Panc1 (cell line): ENCODE data around the gene FAM228A. TPM values are rescaled to one million over a fixed set of nuclear protein-coding genes. Genes with fewer than 3 reads are reported as not detected.

Experiments used
- ATAC-seq: fragments of 200-7000 bp; cut with Tn5 transposase; 2 replicates; pipeline ENCODE4 v1.9.1; 2020; ENCODE audit warnings: mild to moderate bottlenecking, moderate library complexity
- BruUV-seq: library from RNA; stranded (reverse); fragments of 400-500 nt; replicated peaks from 2 replicates; lab custom pipeline; 2021; lab: Mats Ljungman, UMichigan
- CTCF ChIA-PET: fragments of 300-600 bp; sonication (Branson Sonifier 250); formaldehyde crosslinking; loops from one replicate; lab custom pipeline; 2022; ENCODE audit warnings: antibody characterized with exemption; lab: Charles Lee
- POLR2A ChIA-PET: fragments of 300-600 bp; sonication (Branson Sonifier 250); formaldehyde crosslinking; loops from one replicate; lab custom pipeline; 2022; ENCODE audit warnings: antibody characterized with exemption; lab: Charles Lee
- DNase-seq: peaks from one replicate; pipeline ENCODE4 v3.0.0-alpha.2; 2010; ENCODE audit warnings: low read depth, low spot score
- H3K27ac ChIP-seq: 2 replicates; pipeline ENCODE4 v1.5.1; 2011; ENCODE audit warnings: mild to moderate bottlenecking, low read length, inconsistent platforms
- H3K27me3 ChIP-seq: fragments of 200-500 bp; sonication (Bioruptor generic); 2 replicates; pipeline ENCODE4 v1.6.0; 2014; ENCODE audit warnings: low read length, inconsistent platforms; ENCODE audit not compliant: control insufficient read depth, insufficient read depth
- H3K36me3 ChIP-seq: fragments of 200-500 bp; sonication (Bioruptor generic); 2 replicates; pipeline ENCODE4 v1.5.1; 2014; ENCODE audit warnings: inconsistent platforms, mild to moderate bottlenecking, low read length, moderate library complexity; ENCODE audit not compliant: control insufficient read depth, insufficient read depth
- H3K4me1 ChIP-seq: 2 replicates; pipeline ENCODE4 v1.5.1; 2011; ENCODE audit warnings: inconsistent platforms, mild to moderate bottlenecking, low read length, moderate library complexity; ENCODE audit not compliant: control insufficient read depth, insufficient read depth
- H3K4me3 ChIP-seq, 2 experiments: 2 replicates each; pipeline ENCODE4 v1.5.1; 2011 to 2012; ENCODE audit warnings: low read depth in 2 of 2, low read length in 2 of 2, mild to moderate bottlenecking in 2 of 2, inconsistent platforms in 1 of 2, moderate library complexity in 1 of 2
- H3K9me3 ChIP-seq: fragments of 200-500 bp; sonication (Bioruptor generic); 2 replicates; pipeline ENCODE4 v1.5.1; 2014; ENCODE audit warnings: low read depth, mild to moderate bottlenecking, inconsistent platforms, low read length, moderate library complexity; ENCODE audit not compliant: control insufficient read depth, insufficient read depth
- CTCF ChIP-seq: fragments of 450-650 bp; IDR thresholded peaks from 2 replicates; pipeline ENCODE4 v1.5.1; 2017; ENCODE audit warnings: mild to moderate bottlenecking
- POLR2AphosphoS5 ChIP-seq: IDR thresholded peaks from 2 replicates; pipeline ENCODE4 v1.6.1; 2012; ENCODE audit warnings: mild to moderate bottlenecking, low read depth, low read length, moderate library complexity
- SIN3A ChIP-seq: IDR thresholded peaks from 2 replicates; pipeline ENCODE4 v1.6.1; 2012; ENCODE audit warnings: low read depth, mild to moderate bottlenecking, low read length, moderate library complexity, borderline replicate concordance; ENCODE audit not compliant: insufficient read depth
- TCF7L2 ChIP-seq: IDR thresholded peaks from 2 replicates; pipeline ENCODE4 v1.6.1; 2011; ENCODE audit warnings: mild to moderate bottlenecking, low read depth, low read length, inconsistent platforms
- in situ Hi-C: cut with HindIII; loops from 2 replicates; pipeline ENCODE4 v1.10.0; 2016; ENCODE audit warnings: low sequenced_read_pairs, low pct_unique_long_range_greater_than_20kb
- intact Hi-C: fragments of 100-400 bp; cut with micrococcal nuclease; formaldehyde crosslinking; loops from one replicate; pipeline ENCODE4 v1.10.0; 2022; ENCODE audit not compliant: unreplicated experiment
- total RNA-seq: library from RNA; stranded (reverse); gene quantifications from one replicate; pipeline ENCODE4 v1.2.1, GENCODE V29; 2021; ENCODE audit not compliant: unreplicated experiment
- TF ChIP-seq, protein P1 (sequence below), 2 experiments: IDR thresholded peaks; 2 replicates each; pipeline ENCODE4 v1.6.1; 2011 to 2012; ENCODE audit warnings: low read depth in 2 of 2, control low read depth in 1 of 2, low read length in 1 of 2, mild to moderate bottlenecking in 1 of 2, moderate library complexity in 1 of 2; ENCODE audit not compliant: insufficient read depth in 1 of 2

FAM228A gene
- total RNA-seq, 1 experiment from 2014 or later: not detected

GRCh38 chr2:24220554-24221291, 45.9 kb downstream of the FAM228A start:
- ChIA-PET POLR2A (no interaction called here), CTCF (no interaction called here)
- H3K36me3 ChIP-seq: no peaks in the 10 kb centered on the region
- no peaks in the 10 kb centered on the region for H3K9me3 ChIP-seq
- TF ChIP-seq SIN3A (no peak), POLR2AphosphoS5 (no peak), CTCF (no peak), TCF7L2 (no peak)
- TF ChIP-seq, protein P1, sequence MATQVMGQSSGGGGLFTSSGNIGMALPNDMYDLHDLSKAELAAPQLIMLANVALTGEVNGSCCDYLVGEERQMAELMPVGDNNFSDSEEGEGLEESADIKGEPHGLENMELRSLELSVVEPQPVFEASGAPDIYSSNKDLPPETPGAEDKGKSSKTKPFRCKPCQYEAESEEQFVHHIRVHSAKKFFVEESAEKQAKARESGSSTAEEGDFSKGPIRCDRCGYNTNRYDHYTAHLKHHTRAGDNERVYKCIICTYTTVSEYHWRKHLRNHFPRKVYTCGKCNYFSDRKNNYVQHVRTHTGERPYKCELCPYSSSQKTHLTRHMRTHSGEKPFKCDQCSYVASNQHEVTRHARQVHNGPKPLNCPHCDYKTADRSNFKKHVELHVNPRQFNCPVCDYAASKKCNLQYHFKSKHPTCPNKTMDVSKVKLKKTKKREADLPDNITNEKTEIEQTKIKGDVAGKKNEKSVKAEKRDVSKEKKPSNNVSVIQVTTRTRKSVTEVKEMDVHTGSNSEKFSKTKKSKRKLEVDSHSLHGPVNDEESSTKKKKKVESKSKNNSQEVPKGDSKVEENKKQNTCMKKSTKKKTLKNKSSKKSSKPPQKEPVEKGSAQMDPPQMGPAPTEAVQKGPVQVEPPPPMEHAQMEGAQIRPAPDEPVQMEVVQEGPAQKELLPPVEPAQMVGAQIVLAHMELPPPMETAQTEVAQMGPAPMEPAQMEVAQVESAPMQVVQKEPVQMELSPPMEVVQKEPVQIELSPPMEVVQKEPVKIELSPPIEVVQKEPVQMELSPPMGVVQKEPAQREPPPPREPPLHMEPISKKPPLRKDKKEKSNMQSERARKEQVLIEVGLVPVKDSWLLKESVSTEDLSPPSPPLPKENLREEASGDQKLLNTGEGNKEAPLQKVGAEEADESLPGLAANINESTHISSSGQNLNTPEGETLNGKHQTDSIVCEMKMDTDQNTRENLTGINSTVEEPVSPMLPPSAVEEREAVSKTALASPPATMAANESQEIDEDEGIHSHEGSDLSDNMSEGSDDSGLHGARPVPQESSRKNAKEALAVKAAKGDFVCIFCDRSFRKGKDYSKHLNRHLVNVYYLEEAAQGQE (IDR thresholded peaks at IDR 0.05; ENCODE audit: insufficient read depth in 1 of 2, low read depth in 2 of 2, low read length in 1 of 2): no peak
- DNase-seq: no peak
- intact Hi-C loops (no loop called here), in situ Hi-C loops (no loop called here)
- no TSS peak for BruUV-seq
- no peak for ATAC-seq
- H3K4me3 ChIP-seq: no peak overlapping the region
- no peak overlapping the region for H3K27ac ChIP-seq
- no peaks in the 10 kb centered on the region for H3K27me3 ChIP-seq
- no peaks in the 10 kb centered on the region for H3K4me1 ChIP-seq

DNA sequence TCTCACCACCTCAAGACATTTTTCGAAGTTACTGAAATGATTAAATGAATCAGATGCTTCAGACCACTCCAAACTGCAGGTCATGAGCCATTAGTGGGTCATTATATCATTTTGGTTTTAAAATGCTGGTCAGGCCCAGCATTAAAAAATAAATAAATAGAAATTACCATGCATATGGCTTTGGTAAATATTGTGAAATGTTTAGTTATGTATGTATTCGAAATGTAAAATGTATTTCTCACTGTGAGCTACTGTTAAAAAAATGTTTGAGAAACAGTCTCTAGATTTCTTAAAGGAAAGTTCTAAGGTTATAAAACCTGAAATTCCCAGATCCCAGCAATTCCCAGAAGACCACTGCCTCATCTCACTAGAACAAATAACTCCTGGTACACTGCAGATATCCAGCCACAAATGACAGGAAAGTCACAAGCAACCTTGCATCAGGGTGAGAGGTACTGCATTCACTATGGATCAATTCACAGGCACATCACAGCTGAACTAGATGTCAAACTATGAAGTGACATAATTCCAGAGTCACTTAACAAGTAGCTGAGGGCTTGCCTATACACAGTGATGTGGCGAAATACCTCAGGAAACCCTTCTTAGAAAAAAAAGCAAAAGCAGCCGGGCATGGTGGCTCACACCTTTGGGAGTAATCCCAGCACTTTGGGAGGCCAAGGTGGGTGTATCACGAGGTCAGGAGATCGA, 46.6 kb downstream of the FAM228A start:
- in situ Hi-C loops: no loop called here
- ChIA-PET CTCF (no interaction called here), POLR2A (no interaction called here)

More for the DNA sequence above, 46.6 kb downstream of the FAM228A start:
- TF ChIP-seq, protein P1 (IDR thresholded peaks at IDR 0.05; ENCODE audit: insufficient read depth in 1 of 2, low read depth in 2 of 2, low read length in 1 of 2): no peak
- Histone ChIP-seq H3K9me3 (no peaks in the 10 kb centered on the region), H3K27ac (no peak overlapping the region), H3K4me1 (no peaks in the 10 kb centered on the region), H3K27me3 (no peaks in the 10 kb centered on the region), H3K36me3 (no peaks in the 10 kb centered on the region), H3K4me3 (no peak overlapping the region)
- intact Hi-C loops: no loop called here
- DNase-seq (no peak), ATAC-seq (no peak)
- no TSS peak for BruUV-seq
